Skeletal muscle satellite cell (primary cell): ENCODE results near the gene WWOX.

ENCODE experiments used
- H3K27me3 ChIP-seq: 2 replicates; pipeline ENCODE4 v1.7.0; 2013; ENCODE audit warnings: low read length; ENCODE audit not compliant: control insufficient read depth, insufficient read depth
- H3K36me3 ChIP-seq: 2 replicates; pipeline ENCODE4 v1.7.0; 2013; ENCODE audit warnings: mild to moderate bottlenecking, control low read depth, low read length; ENCODE audit not compliant: insufficient read depth
- H3K4me1 ChIP-seq: 2 replicates; pipeline ENCODE4 v1.7.0; 2013; ENCODE audit warnings: low read length; ENCODE audit not compliant: control insufficient read depth, insufficient read depth
- H3K4me2 ChIP-seq: 2 replicates; pipeline ENCODE4 v1.7.0; 2013; ENCODE audit warnings: mild to moderate bottlenecking, low read length
- H3K4me3 ChIP-seq: 2 replicates; pipeline ENCODE4 v1.7.0; 2013; ENCODE audit warnings: low read length
- H3K9ac ChIP-seq: 2 replicates; pipeline ENCODE4 v1.7.0; 2013; ENCODE audit warnings: mild to moderate bottlenecking, low read depth, low read length, moderate library complexity
- H3K9me3 ChIP-seq: replicated peaks from 2 replicates; pipeline ENCODE4 v1.7.0; 2013; ENCODE audit warnings: mild to moderate bottlenecking, control low read depth, low read length

WWOX gene

DNA sequence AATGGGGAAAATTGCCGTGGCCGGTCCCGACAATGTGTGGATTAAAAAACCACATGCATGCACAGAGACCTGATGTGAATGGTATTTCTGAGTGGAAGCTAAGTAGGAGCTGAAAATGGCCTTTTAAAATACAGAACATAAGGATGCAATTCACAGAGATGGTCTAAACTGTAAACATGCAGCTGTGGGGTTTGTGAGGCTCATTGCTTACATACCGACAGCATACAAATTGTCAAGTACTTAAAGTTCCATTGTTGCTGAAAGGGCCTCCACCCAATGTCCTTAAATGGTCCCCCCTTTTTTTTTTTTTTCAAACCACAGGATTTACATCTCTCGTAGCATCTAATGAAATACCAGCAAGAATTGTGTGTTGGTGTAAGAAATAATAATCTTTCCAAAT is 977.9 kb downstream of the WWOX start:
- Histone ChIP-seq H3K9me3 (peaks cover 4% of the 10 kb centered on the region), H3K4me1 (no peaks in the 10 kb centered on the region), H3K27me3 (no peaks in the 10 kb centered on the region), H3K4me2 (no peak overlapping the region), H3K9ac (no peak overlapping the region), H3K36me3 (no peaks in the 10 kb centered on the region), H3K4me3 (no peak overlapping the region)

DNA sequence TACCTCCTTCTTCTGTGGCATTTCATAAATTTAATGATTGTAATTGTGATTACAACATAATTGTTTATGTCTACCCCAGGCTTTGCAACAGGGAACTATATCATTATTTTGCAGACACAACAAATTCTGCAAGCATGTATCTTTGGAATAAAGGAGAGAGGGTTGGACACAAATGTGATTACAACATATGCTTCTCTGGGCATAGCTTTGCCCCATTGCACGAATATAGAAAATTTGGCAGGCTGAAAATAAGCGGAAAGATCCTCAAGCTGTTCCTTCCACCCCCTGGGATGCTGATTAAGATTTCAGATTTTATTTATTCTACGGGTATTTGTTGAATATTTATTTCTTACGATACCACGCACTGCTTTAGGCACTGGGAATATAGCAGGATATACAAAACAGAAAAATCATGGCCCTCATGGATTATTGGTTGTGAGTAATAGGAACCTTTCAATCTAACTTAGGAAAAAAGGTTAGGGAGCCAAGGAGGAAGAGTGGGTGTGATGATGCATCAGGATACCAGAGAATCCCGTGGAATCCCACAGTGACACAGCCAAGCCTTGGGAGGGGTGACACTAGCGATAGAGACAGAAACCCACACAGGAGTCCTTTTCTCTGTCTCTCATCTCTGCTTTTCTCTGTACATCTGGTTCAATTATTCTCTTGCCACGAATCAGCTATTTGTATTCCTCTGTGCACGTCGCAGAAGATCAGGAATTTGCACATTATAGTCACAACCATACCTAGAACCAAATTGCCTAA is 980.4 kb downstream of the WWOX start:
- no peak overlapping the region for H3K4me2 ChIP-seq
- no peaks in the 10 kb centered on the region for H3K4me1 ChIP-seq

DNA sequence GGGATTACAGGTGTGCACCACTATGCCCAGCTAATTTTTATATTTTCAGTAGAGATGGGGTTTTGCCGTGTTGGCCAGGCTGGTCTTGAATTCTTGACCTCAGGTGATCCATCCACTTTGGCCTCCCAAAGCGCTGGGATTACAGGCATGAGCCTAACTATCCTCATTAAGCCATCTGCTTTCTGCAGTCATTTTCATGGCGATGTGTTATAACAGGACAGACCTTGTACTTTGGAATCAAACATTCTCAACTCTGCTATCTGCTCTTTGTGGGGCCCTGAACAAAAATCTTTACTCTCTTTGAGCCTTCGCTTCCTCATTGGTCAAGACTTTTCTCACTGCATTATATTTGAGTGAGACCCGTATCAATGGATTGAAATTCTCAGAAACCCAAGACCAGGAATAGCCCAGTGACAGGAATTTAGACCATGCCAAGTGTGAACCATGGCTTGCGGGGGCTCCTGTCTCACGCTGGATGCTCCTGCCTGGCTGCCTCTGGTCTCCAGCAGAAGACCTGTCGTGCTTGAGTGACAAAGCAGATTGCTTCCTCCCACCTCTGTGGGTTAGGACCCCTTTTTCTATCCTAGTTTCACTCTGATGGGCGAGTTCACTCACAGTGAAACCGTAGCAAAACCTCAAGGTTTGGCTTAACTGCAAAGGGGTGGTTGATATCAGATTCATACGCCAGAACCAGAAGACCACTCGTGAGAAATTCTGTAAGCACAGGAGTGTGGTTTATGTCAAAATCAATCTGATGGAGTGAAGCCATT is 982.0 kb downstream of the WWOX start:
- Histone ChIP-seq H3K4me3 (no peak overlapping the region), H3K4me2 (no peak overlapping the region), H3K27me3 (no peaks in the 10 kb centered on the region), H3K4me1 (no peaks in the 10 kb centered on the region), H3K9me3 (no peaks in the 10 kb centered on the region), H3K9ac (no peak overlapping the region), H3K36me3 (no peaks in the 10 kb centered on the region)

More for the DNA sequence above, 980.4 kb downstream of the WWOX start:
- H3K36me3 ChIP-seq, result no peaks in the 10 kb centered on the region
- no peak overlapping the region for H3K9ac ChIP-seq
- H3K27me3 ChIP-seq, result no peaks in the 10 kb centered on the region
- no peak overlapping the region for H3K4me3 ChIP-seq
- H3K9me3 ChIP-seq, result no peaks in the 10 kb centered on the region

DNA sequence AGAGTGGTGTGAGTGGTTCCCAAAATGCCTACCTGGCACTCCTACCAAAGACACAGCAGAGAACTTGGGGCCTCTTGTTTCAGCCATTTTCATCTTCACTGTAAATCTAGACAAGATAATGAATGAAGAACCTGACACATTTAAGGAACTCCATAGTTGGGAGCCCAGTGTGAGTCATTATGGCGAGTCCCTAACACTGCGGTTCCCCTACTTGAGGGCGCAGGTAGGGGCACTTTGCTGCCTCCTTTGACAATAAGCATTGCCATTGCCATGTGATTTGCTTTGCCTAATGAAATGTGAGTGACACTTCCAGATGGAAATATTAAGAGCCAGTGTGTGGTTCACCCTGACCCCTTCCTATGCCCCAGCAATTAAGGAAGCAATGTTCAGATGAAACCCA is 983.5 kb downstream of the WWOX start:
- Histone ChIP-seq H3K4me2 (no peak overlapping the region), H3K9ac (no peak overlapping the region), H3K9me3 (peaks cover 3% of the 10 kb centered on the region), H3K4me3 (no peak overlapping the region), H3K36me3 (no peaks in the 10 kb centered on the region), H3K4me1 (no peaks in the 10 kb centered on the region), H3K27me3 (no peaks in the 10 kb centered on the region)

- Histone ChIP-seq H3K36me3 (no peaks in the 10 kb centered on the region), H3K27me3 (no peaks in the 10 kb centered on the region), H3K9me3 (peaks cover 3% of the 10 kb centered on the region), H3K9ac (no peak overlapping the region), H3K4me1 (no peaks in the 10 kb centered on the region), H3K4me2 (no peak overlapping the region), H3K4me3 (no peak overlapping the region)
These were observed 984.2 kb downstream of the WWOX start for GRCh38 chr16:79083508-79084299.

GRCh38 chr16:79088971-79089370 is 989.5 kb downstream of the WWOX start:
- no peaks in the 10 kb centered on the region for H3K27me3 ChIP-seq
- H3K4me1 ChIP-seq, result no peaks in the 10 kb centered on the region
- H3K4me3 ChIP-seq, result no peak overlapping the region
- no peak overlapping the region for H3K9ac ChIP-seq
- peaks cover 3% of the 10 kb centered on the region for H3K9me3 ChIP-seq
- no peak overlapping the region for H3K4me2 ChIP-seq
- no peaks in the 10 kb centered on the region for H3K36me3 ChIP-seq

DNA sequence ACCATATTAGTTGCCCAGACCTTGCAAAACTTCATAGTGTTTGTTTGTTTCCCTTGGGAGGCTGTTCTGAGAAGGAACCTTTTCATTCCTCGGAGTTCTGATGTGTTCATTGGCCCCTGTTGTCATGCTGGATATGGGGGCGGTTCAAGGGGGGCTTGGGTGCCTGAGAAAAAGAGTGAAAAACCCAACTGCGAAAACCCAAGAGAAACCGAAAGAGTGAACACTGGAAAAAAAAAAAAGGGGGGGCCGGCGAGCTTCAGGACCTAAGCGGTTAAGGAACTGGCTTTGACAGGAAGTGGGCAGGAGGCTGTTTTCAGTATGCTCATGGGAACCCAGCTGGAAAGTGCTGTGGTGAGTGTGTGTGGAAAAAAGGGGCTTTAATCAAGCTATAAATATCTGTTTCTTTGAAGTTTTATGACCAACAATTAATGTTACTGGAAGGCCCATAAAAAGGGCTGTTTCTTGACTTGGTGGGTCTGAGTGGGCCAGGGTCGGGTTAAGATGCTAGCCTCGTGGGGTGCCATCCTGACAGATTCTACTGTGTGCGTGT is 990.4 kb downstream of the WWOX start:
- Histone ChIP-seq H3K27me3 (no peaks in the 10 kb centered on the region), H3K4me1 (no peaks in the 10 kb centered on the region), H3K9ac (no peak overlapping the region), H3K4me2 (no peak overlapping the region), H3K36me3 (no peaks in the 10 kb centered on the region), H3K9me3 (peaks cover 3% of the 10 kb centered on the region), H3K4me3 (no peak overlapping the region)

DNA sequence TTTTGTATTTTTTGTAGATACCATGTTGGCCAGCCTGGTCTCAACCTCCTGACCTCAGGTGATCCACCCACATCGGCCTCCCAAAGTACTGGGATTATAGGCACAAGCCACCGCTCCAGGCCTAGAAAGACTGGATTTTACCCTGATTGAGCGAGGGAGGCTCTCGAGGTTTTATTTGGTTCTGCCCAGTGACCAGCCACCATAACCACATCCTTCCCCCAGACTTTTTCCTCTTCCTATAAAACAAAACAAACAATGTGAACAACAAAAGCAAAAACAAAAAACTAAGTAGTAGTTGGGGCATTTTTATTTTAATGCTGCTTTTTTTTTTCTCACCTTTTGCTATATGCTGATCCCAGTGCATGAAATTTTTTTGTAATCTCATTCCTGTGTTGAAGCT is 991.5 kb downstream of the WWOX start:
- H3K9ac ChIP-seq, result no peak overlapping the region
- no peaks in the 10 kb centered on the region for H3K4me1 ChIP-seq
- no peaks in the 10 kb centered on the region for H3K36me3 ChIP-seq
- H3K9me3 ChIP-seq, result peaks cover 3% of the 10 kb centered on the region
- no peak overlapping the region for H3K4me3 ChIP-seq
- no peak overlapping the region for H3K4me2 ChIP-seq
- no peaks in the 10 kb centered on the region for H3K27me3 ChIP-seq

DNA sequence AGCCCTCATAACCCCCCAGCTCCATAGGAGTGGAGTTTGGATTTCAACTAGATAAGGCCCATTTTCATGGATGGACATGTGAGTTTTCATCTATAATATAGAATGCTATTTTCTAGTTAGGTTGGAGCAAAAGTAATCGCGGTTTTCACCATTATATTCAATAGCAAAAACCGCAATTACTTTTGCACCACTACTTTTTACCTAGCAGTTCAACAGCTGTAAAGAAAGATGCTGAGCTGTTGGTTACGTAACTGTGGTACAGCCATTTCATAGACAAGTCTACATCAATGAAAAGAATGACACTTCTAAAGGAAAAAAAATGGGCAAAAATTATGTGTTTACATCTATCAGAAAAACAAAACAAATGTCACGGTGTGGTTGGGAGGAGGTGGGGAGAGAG is 993.4 kb downstream of the WWOX start:
- no peaks in the 10 kb centered on the region for H3K4me1 ChIP-seq

DNA sequence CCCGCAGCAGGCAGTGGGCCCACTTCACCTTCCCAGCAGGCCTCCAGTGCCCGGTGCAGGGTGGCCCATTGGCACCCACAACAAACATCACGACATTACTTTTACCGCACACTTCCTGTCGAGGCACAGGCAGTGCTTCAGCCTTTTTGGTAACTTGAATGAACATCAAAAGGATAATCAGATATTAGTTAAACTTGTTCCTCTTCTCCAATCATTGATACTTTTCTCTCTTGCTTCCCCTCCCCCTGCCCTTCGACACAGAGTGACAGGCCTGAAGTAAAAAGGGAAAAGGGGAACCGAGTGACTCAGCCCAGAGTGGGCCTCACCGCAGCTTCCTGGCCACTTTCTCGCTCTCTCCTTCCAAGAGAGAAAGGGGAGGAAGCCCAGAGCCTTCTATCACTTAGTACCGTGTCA is 994.1 kb downstream of the WWOX start:
- no peaks in the 10 kb centered on the region for H3K27me3 ChIP-seq
- H3K4me1 ChIP-seq, result no peaks in the 10 kb centered on the region
- no peak overlapping the region for H3K4me2 ChIP-seq
- H3K9ac ChIP-seq, result no peak overlapping the region
- H3K4me3 ChIP-seq, result no peak overlapping the region
- H3K9me3 ChIP-seq, result no peaks in the 10 kb centered on the region
- H3K36me3 ChIP-seq, result no peaks in the 10 kb centered on the region

More for the DNA sequence above, 993.4 kb downstream of the WWOX start:
- H3K27me3 ChIP-seq, result no peaks in the 10 kb centered on the region
- no peak overlapping the region for H3K9ac ChIP-seq
- no peaks in the 10 kb centered on the region for H3K36me3 ChIP-seq
- no peak overlapping the region for H3K4me2 ChIP-seq
- H3K9me3 ChIP-seq, result no peaks in the 10 kb centered on the region
- H3K4me3 ChIP-seq, result no peak overlapping the region

DNA sequence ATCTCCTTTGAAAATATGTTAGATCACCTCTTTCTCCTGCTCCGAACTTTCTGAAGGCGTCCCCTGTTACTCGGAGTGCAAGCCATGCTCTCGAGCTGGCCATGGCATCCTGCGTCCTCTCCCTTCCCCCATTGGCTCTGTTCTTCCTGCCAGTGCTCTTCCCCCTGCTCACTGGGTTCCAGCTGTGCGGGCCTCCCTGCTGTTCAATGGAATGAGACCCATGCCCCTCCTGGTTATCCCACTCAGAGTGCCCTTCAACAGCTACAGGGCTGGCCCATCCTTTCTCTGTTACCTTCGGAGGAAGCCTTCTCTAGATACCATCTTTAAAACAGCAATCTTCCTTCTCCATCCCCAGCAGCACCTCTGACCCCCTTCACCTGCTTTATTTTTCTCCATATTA is 996.8 kb downstream of the WWOX start:
- no peak overlapping the region for H3K4me3 ChIP-seq
- no peaks in the 10 kb centered on the region for H3K4me1 ChIP-seq
- no peaks in the 10 kb centered on the region for H3K9me3 ChIP-seq
- no peak overlapping the region for H3K9ac ChIP-seq
- no peaks in the 10 kb centered on the region for H3K27me3 ChIP-seq
- H3K36me3 ChIP-seq, result no peaks in the 10 kb centered on the region
- no peak overlapping the region for H3K4me2 ChIP-seq
